HG03039 (cell line): Measurements from ENCODE around the gene ZDHHC22.
A peak's percentile ranks its signal among the peaks of the same experiment; 100 is the strongest.

Experiments
- ATAC-seq: cut with Tn5 transposase; IDR thresholded peaks from one replicate; pipeline ENCODE4 v1.9.1; 2021; ENCODE audit warnings: mild to moderate bottlenecking, moderate library complexity; ENCODE audit not compliant: unreplicated experiment

ZDHHC22 gene

GRCh38 chr14:77128414-77128891 lies 13.1 kb downstream of the ZDHHC22 start:
- no peak for ATAC-seq

- no peak for ATAC-seq
Measured at GRCh38 chr14:77126461-77126990, 15.1 kb downstream of the ZDHHC22 start.

- ATAC-seq: no peak
Measured at GRCh38 chr14:77125823-77126325, 15.7 kb downstream of the ZDHHC22 start.

GRCh38 chr14:77125281-77125801 lies 16.2 kb downstream of the ZDHHC22 start:
- ATAC-seq: no peak

- peak; percentile 30 for ATAC-seq
Measured at GRCh38 chr14:77124345-77125280, 17.0 kb downstream of the ZDHHC22 start.

- no peak for ATAC-seq
Measured at GRCh38 chr14:77123381-77124325, 17.9 kb downstream of the ZDHHC22 start.

GRCh38 chr14:77122526-77123125 lies 19.0 kb downstream of the ZDHHC22 start:
- ATAC-seq: no peak

- peak; percentile 84 for ATAC-seq
Measured at GRCh38 chr14:77120771-77121743, 20.5 kb downstream of the ZDHHC22 start.

GRCh38 chr14:77119851-77120250 lies 21.7 kb downstream of the ZDHHC22 start:
- no peak for ATAC-seq

GRCh38 chr14:77116172-77116817 lies 25.3 kb downstream of the ZDHHC22 start:
- ATAC-seq: no peak

- no peak for ATAC-seq
Measured at GRCh38 chr14:77114609-77115008, 27.0 kb downstream of the ZDHHC22 start.

GRCh38 chr14:77113644-77114043 lies 27.9 kb downstream of the ZDHHC22 start:
- ATAC-seq: no peak

- ATAC-seq: no peak
Measured at GRCh38 chr14:77111021-77111420, 30.6 kb downstream of the ZDHHC22 start.

GRCh38 chr14:77110286-77110685 lies 31.3 kb downstream of the ZDHHC22 start:
- no peak for ATAC-seq

- no peak for ATAC-seq
Measured at GRCh38 chr14:77109656-77110055, 31.9 kb downstream of the ZDHHC22 start.

GRCh38 chr14:77108753-77109152 lies 32.8 kb downstream of the ZDHHC22 start:
- ATAC-seq: no peak

- ATAC-seq: no peak
Measured at GRCh38 chr14:77107228-77107627, 34.4 kb downstream of the ZDHHC22 start.

- no peak for ATAC-seq
Measured at GRCh38 chr14:77106666-77107065, 34.9 kb downstream of the ZDHHC22 start.
